Subcutaneous abdominal adipose tissue (tissue), 5 donors: ENCODE measurements around the gene UGT1A9.

Source experiments
- H3K27ac ChIP-seq: one replicate; pipeline ENCODE4 v1.7.0; 2013; ENCODE audit warnings: low read depth, mild to moderate bottlenecking, inconsistent platforms, low read length, moderate library complexity
- H3K27me3 ChIP-seq, 5 donors: one replicate each; pipeline ENCODE4 v1.7.0; 2013; ENCODE audit warnings: low read length in 5 of 5, inconsistent platforms in 1 of 5; ENCODE audit not compliant: control insufficient read depth in 5 of 5, insufficient read depth in 4 of 5
- H3K36me3 ChIP-seq, 5 donors: one replicate each; pipeline ENCODE4 v1.7.0; 2013; ENCODE audit warnings: low read length in 5 of 5; ENCODE audit not compliant: control insufficient read depth in 5 of 5, insufficient read depth in 5 of 5
- H3K4me1 ChIP-seq, 5 donors: one replicate each; pipeline ENCODE4 v1.7.0; 2013; ENCODE audit warnings: low read length in 5 of 5, mild to moderate bottlenecking in 3 of 5, moderate library complexity in 1 of 5; ENCODE audit not compliant: control insufficient read depth in 5 of 5, insufficient read depth in 5 of 5
- H3K4me3 ChIP-seq, 5 donors: one replicate each; pipeline ENCODE4 v1.7.0; 2013; ENCODE audit warnings: low read length in 5 of 5, low read depth in 1 of 5
- H3K9ac ChIP-seq, 5 donors: one replicate each; pipeline ENCODE4 v1.7.0; 2013; ENCODE audit warnings: low read length in 5 of 5, mild to moderate bottlenecking in 4 of 5, moderate library complexity in 3 of 5
- H3K9me3 ChIP-seq, 5 donors: one replicate each; pipeline ENCODE4 v1.7.0; 2013; ENCODE audit warnings: low read length in 5 of 5; ENCODE audit not compliant: control insufficient read depth in 5 of 5
- donor health status: healthy.
- donor health status: healthy.
- donor health status: healthy.
- donor health status: healthy.
- donor health status: healthy.

The UGT1A9 gene

GRCh38 chr2:233813236-233814055 lies 141.7 kb downstream of the UGT1A9 start:
- Histone ChIP-seq H3K27me3 (peaks cover 0 to 9% (median 0%) of the 10 kb centered on the region in 5 donors), H3K27ac (no peak overlapping the region), H3K4me1 (peaks cover 0 to 22% (median 17%) of the 10 kb centered on the region in 5 donors), H3K36me3 (no peaks in the 10 kb centered on the region), H3K9me3 (peaks cover 0 to 3% (median 0%) of the 10 kb centered on the region in 5 donors), H3K4me3 (no peak overlapping the region), H3K9ac (no peak overlapping the region)

DNA sequence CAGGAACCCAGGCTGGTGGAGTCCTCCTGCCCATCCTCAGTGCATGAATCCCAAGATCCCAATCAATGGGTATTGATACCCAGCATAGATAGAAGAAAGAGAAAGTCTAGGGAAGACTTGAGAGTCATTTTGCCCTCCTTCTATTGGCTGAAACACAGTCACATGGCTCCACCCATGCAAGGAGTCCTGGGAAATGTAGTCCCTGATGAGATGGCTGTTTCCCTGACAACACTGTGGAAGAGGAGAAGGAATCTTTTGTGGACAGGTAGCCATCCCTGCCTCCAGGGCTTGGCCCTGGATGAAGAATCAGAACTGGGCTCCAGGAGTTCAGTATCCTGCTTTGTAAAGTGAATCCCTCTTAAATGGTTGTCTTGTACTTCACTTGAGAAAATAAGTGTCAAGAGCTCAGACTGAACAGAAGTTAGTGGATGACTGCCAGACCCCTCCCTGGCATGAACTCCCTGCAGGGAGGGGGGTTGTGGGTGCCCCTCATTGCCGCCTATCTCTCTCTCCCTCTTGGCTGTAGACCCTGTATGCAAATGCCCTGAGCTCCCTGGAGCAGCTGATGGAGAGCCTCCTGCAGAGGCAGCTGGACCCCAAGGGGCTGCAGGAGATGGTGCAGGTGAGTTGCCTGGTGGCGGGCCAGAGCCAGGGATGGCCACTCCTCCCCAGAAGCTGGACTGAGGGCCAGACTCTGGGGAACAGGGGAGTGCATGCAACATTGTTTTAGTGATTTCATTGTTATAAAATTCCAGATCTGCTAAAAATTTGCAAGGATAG lies 142.5 kb downstream of the UGT1A9 start:
- Histone ChIP-seq H3K9me3 (peaks cover 0 to 3% (median 0%) of the 10 kb centered on the region in 5 donors), H3K27me3 (peaks cover 0 to 2% (median 0%) of the 10 kb centered on the region in 5 donors), H3K4me3 (no peak overlapping the region), H3K36me3 (no peaks in the 10 kb centered on the region), H3K9ac (no peak overlapping the region), H3K27ac (no peak overlapping the region), H3K4me1 (peaks cover 0 to 22% (median 17%) of the 10 kb centered on the region in 5 donors)

GRCh38 chr2:233815861-233816260 lies 144.2 kb downstream of the UGT1A9 start:
- peaks cover 0 to 3% (median 0%) of the 10 kb centered on the region in 5 donors for H3K9me3 ChIP-seq
- peaks cover 0 to 28% (median 17%) of the 10 kb centered on the region in 5 donors for H3K4me1 ChIP-seq
- H3K4me3 ChIP-seq = no peak overlapping the region
- peaks cover 0 to 2% (median 0%) of the 10 kb centered on the region in 5 donors for H3K27me3 ChIP-seq
- H3K36me3 ChIP-seq = no peaks in the 10 kb centered on the region
- no peak overlapping the region for H3K27ac ChIP-seq
- H3K9ac ChIP-seq = no peak overlapping the region

GRCh38 chr2:233816334-233816733 lies 144.6 kb downstream of the UGT1A9 start:
- Histone ChIP-seq H3K4me3 (no peak overlapping the region), H3K9ac (no peak overlapping the region), H3K36me3 (no peaks in the 10 kb centered on the region), H3K27ac (no peak overlapping the region), H3K27me3 (peaks cover 0 to 2% (median 0%) of the 10 kb centered on the region in 5 donors), H3K4me1 (peaks cover 0 to 28% (median 17%) of the 10 kb centered on the region in 5 donors), H3K9me3 (peaks cover 0 to 3% (median 0%) of the 10 kb centered on the region in 5 donors)

DNA sequence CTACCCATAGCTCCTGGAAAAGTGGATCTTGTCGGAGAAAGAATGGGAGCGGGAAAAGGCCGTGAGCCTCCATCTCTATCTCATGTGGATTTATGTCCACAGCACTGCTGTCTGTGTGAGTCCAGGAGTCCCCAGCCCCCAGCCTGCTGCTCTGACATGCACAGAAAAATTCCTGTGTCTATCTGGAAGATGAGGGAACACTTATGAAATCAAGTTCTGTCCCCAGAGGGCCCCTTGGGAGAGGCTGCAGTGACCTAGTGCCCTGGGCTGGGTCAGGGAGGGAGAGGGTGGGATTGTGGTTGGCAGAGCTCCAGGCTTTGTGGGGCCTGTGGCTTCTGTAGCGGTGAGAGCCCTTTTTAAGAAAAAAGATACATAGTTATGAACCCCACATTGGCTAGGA lies 145.1 kb downstream of the UGT1A9 start:
- Histone ChIP-seq H3K4me1 (peaks cover 0 to 28% (median 17%) of the 10 kb centered on the region in 5 donors), H3K9ac (no peak overlapping the region), H3K36me3 (no peaks in the 10 kb centered on the region), H3K27me3 (peaks cover 0 to under 1% (median 0%) of the 10 kb centered on the region in 5 donors), H3K9me3 (peaks cover 0 to 3% (median 0%) of the 10 kb centered on the region in 5 donors), H3K27ac (no peak overlapping the region), H3K4me3 (no peak overlapping the region)

DNA sequence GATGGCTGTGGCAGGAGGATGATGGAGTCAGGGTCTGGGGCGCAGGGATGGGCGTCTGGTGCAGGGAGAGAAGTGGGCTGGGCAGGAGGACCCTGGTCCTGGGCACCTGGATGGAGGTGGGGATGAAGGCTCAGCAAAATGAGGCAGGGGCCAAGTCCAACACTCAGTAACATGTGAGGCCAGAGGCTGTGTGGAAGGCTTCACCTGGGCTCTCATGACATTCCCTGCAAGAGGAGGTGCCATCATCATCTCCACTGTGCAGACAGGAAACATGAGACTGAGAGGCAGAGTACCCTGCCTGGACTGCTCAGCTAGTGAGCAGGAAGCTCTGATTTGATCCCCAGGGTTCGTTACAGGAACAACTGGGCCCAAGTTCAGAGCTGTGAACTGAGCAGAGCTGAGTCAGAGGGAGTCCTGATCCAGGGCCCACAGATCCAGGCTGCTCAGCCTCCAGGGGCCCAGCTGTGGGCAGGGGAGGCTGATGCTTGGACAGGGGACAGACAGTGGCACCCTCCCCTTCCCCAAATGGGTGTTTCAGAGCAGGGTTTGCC lies 145.7 kb downstream of the UGT1A9 start:
- no peaks in the 10 kb centered on the region for H3K27me3 ChIP-seq
- no peaks in the 10 kb centered on the region for H3K36me3 ChIP-seq
- no peak overlapping the region for H3K27ac ChIP-seq
- no peak overlapping the region for H3K4me3 ChIP-seq
- peaks cover 0 to 28% (median 17%) of the 10 kb centered on the region in 5 donors for H3K4me1 ChIP-seq
- no peak overlapping the region for H3K9ac ChIP-seq
- H3K9me3 ChIP-seq = peaks cover 0 to 3% (median 0%) of the 10 kb centered on the region in 5 donors

- H3K9ac ChIP-seq = no peak overlapping the region
- H3K27me3 ChIP-seq = no peaks in the 10 kb centered on the region
- no peak overlapping the region for H3K27ac ChIP-seq
- H3K4me3 ChIP-seq = no peak overlapping the region
- no peaks in the 10 kb centered on the region for H3K36me3 ChIP-seq
- H3K4me1 ChIP-seq = peaks cover 0 to 28% (median 17%) of the 10 kb centered on the region in 5 donors
- peaks cover 0 to 3% (median 0%) of the 10 kb centered on the region in 5 donors for H3K9me3 ChIP-seq
Measured at GRCh38 chr2:233817995-233818638, 146.4 kb downstream of the UGT1A9 start.

DNA sequence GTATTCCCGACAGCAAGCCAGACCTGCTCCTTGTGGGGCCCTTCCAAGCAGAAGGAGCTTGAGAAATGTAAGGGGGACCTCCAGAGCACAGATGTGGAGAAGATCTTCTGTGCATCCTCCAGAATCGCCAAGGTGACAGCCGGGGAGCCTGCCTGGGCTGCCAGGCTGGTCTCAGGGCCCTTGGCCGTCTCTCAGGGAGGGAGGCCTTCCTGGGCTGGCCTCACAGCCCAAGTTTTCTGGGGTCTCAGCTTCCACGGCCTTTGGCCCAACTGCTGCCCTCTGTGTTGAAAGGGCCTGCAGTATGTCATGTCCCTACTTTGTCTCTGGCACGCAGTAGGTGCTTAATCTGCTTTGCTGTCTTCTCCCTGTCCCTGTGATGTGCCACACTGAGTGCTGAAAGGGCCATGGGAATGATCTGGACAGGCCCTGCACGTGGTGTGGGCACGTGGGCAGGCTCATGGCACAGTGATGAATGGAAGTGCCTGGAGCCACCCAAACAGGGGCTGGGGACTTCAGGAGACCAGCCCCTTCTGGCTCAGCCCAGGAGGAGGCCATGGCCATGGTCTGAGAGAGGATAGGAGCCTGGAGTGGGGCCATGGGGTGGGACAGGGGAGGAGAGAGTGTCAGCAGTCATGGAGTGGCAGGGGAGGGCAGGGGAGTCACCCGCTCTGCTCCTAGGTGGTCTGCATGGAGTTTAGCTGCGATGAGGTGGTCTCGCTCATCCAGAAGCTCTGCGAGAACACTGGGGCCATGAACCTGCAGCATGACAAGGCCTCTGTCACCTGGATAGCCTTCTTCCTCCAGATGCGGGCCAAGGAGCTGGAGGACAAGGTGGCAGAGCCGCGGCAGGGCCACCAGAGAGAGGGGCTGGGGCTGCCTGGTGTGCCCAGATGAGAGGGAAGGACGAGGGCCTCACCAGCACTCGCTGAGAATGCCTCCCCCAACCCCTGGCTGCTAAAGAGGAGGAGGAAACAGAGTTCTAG lies 147.2 kb downstream of the UGT1A9 start:
- Histone ChIP-seq H3K4me1 (peaks cover 0 to 35% (median 17%) of the 10 kb centered on the region in 5 donors), H3K9me3 (peaks cover 0 to 3% (median 0%) of the 10 kb centered on the region in 5 donors), H3K27me3 (no peaks in the 10 kb centered on the region), H3K4me3 (no peak overlapping the region), H3K9ac (no peak overlapping the region), H3K36me3 (no peaks in the 10 kb centered on the region), H3K27ac (no peak overlapping the region)
